K562 (cell line): Measurements from ENCODE around the gene OR2B2. TPM values are rescaled to one million over a fixed set of nuclear protein-coding genes. Genes with fewer than 3 reads are reported as not detected.
A peak's percentile ranks its signal among the peaks of the same experiment; 100 is the strongest.

ENCODE experiments used
- ATF2 ChIP-seq: sonication (generic); formaldehyde crosslinking; IDR thresholded peaks from 2 replicates; pipeline ENCODE4 v1.8.1; 2022; ENCODE audit warnings: missing genetic modification reagents
- ATF7 ChIP-seq: fragments of 450-650 bp; IDR thresholded peaks from 2 replicates; pipeline ENCODE4 v1.7.1; 2014; ENCODE audit warnings: mild to moderate bottlenecking, moderate library complexity
- BRCA1 ChIP-seq, 2 experiments: fragments of 450-650 bp in 1 of 2; sonication (generic) in 1 of 2; formaldehyde crosslinking in 1 of 2; IDR thresholded peaks; 2 replicates each; pipeline versions ENCODE4 v1.5.0 to v1.6.1; 2017 to 2020; ENCODE audit warnings: mild to moderate bottlenecking in 1 of 2, missing genetic modification reagents in 1 of 2
- CAMTA2 ChIP-seq: fragments of 250-450 bp; sonication (Bioruptor Pico); conservative IDR thresholded peaks from 2 replicates; pipeline ENCODE4 v1.5.1; 2022
- CEBPB ChIP-seq: fragments of 450-650 bp; IDR thresholded peaks from 2 replicates; pipeline ENCODE4 v1.6.1; 2016; ENCODE audit warnings: missing genetic modification characterization, missing compliant biosample characterization
- E2F4 ChIP-seq: sonication (generic); formaldehyde crosslinking; IDR thresholded peaks from 2 replicates; pipeline ENCODE4 v1.8.0; 2022; ENCODE audit warnings: mild to moderate bottlenecking, low read depth, missing genetic modification reagents
- FOXJ3 ChIP-seq: sonication (generic); formaldehyde crosslinking; IDR thresholded peaks from 2 replicates; pipeline ENCODE4 v1.4.0; 2020; ENCODE audit warnings: mild to moderate bottlenecking, missing genetic modification reagents
- HDAC6 ChIP-seq: IDR thresholded peaks from 2 replicates; pipeline ENCODE4 v1.6.1; 2012; ENCODE audit warnings: low read depth, mild to moderate bottlenecking, control low read depth, inconsistent platforms, low read length, moderate library complexity
- HNRNPLL ChIP-seq: fragments of 200-400 bp; formaldehyde crosslinking; IDR thresholded peaks from 2 replicates; pipeline ENCODE4 v1.6.1; 2017; ENCODE audit warnings: low read length, low read depth, mild to moderate bottlenecking; ENCODE audit not compliant: poor library complexity, severe bottlenecking
- ILK ChIP-seq: fragments of 450-650 bp; IDR thresholded peaks from 2 replicates; pipeline ENCODE4 v1.6.1; 2016; ENCODE audit warnings: missing genetic modification characterization, low read depth, mild to moderate bottlenecking, missing compliant biosample characterization, moderate library complexity, borderline replicate concordance
- NR2C1 ChIP-seq, 2 experiments: fragments of 450-650 bp; IDR thresholded peaks; 2 replicates each; pipeline ENCODE4 v1.6.1; 2017; ENCODE audit warnings: mild to moderate bottlenecking in 2 of 2, antibody characterized with exemption in 1 of 2, inconsistent platforms in 1 of 2, missing compliant biosample characterization in 1 of 2, missing genetic modification characterization in 1 of 2
- PTRF ChIP-seq: fragments of 450-650 bp; IDR thresholded peaks from 2 replicates; pipeline ENCODE4 v1.6.1; 2016; ENCODE audit warnings: mild to moderate bottlenecking, missing genetic modification characterization, missing compliant biosample characterization
- RAD51 ChIP-seq: fragments of 450-650 bp; IDR thresholded peaks from 2 replicates; pipeline ENCODE4 v1.7.1; 2016; ENCODE audit warnings: low read depth, mild to moderate bottlenecking, borderline replicate concordance
- RBM15 ChIP-seq: fragments of 200-400 bp; formaldehyde crosslinking; IDR thresholded peaks from 2 replicates; pipeline ENCODE4 v1.6.1; 2018; ENCODE audit warnings: mild to moderate bottlenecking, low read length, moderate library complexity; ENCODE audit not compliant: insufficient read depth
- RUNX1 ChIP-seq: sonication (generic); IDR thresholded peaks from 2 replicates; pipeline ENCODE4 v1.6.1; 2016; ENCODE audit warnings: antibody characterized with exemption, low read depth
- SIN3B ChIP-seq: fragments of 450-650 bp; IDR thresholded peaks from 2 replicates; pipeline ENCODE4 v1.6.1; 2017; ENCODE audit warnings: low read depth, mild to moderate bottlenecking, moderate library complexity
- TAF1 ChIP-seq: IDR thresholded peaks from 2 replicates; pipeline ENCODE4 v1.6.1; 2011; ENCODE audit warnings: mild to moderate bottlenecking, low read length, moderate library complexity; ENCODE audit not compliant: insufficient read depth, control insufficient read depth, severe bottlenecking; ENCODE audit errors: extremely low read depth
- ZEB2 ChIP-seq: fragments of 450-650 bp; IDR thresholded peaks from 2 replicates; pipeline ENCODE4 v1.6.1; 2016
- ZNF239 ChIP-seq: fragments of 250-450 bp; sonication (Bioruptor Pico); IDR thresholded peaks from 2 replicates; pipeline ENCODE4 v1.4.0; 2020; ENCODE audit warnings: mild to moderate bottlenecking
- ZZZ3 ChIP-seq: fragments of 450-650 bp; IDR thresholded peaks from 2 replicates; pipeline ENCODE4 v1.6.1; 2016; ENCODE audit warnings: antibody characterized with exemption, mild to moderate bottlenecking, moderate library complexity
- polyA plus RNA-seq, 8 experiments: library from polyadenylated mRNA; depleted of rRNA in 4 of 8; stranded (reverse) in 5 of 8; unstranded in 3 of 8; fragments of >200 nt; fragmentation: Nextera tagmentation in 2 of 8; fragmentation: Illumina TruSeq in 1 of 8; extraction: Ambion mirVana in 2 of 8; extraction: Trizol in 1 of 8; gene quantifications; 2 replicates each; pipeline versions ENCODE4 v1.2.1 to v1.2.3, GENCODE V29; 2011 to 2014; ENCODE audit warnings: inconsistent platforms in 1 of 8, missing spikeins in 1 of 8
- total RNA-seq, 7 experiments: library from RNA; depleted of rRNA in 6 of 7; stranded (reverse); fragments of >200 nt in 6 of 7; fragmentation: Illumina TruSeq in 2 of 7; extraction: Trizol in 2 of 7; gene quantifications; 2 replicates each; pipeline versions ENCODE4 v1.2.1 to v1.2.3, GENCODE V29; 2011 to 2021; ENCODE audit warnings: low replicate concordance in 1 of 7
- TF ChIP-seq, protein P1 (sequence below): fragments of 450-650 bp; formaldehyde crosslinking; IDR thresholded peaks from 2 replicates; pipeline ENCODE4 v1.4.0; 2020; ENCODE audit warnings: mild to moderate bottlenecking
- TF ChIP-seq, protein P2 (sequence below): fragments of 250-450 bp; sonication (Bioruptor Pico); IDR thresholded peaks from 2 replicates; pipeline ENCODE4 v1.4.0; 2020; ENCODE audit warnings: mild to moderate bottlenecking, moderate library complexity
- TF ChIP-seq, protein P3 (sequence below): fragments of 250-450 bp; sonication (Bioruptor Pico); IDR thresholded peaks from 2 replicates; pipeline ENCODE4 v1.8.0; 2022; ENCODE audit warnings: moderate library complexity, mild to moderate bottlenecking, inconsistent platforms

The OR2B2 gene
- total and polyA plus RNA-seq, 9 of the 15 experiments (the other 6 are each of a cell fraction or from before 2014, with no cell fraction given), result 0.24 TPM; not detected in 8

GRCh38 chr6:27892649-27893058 lies 19.5 kb downstream of the OR2B2 start (continued):
- TF ChIP-seq ATF2 (CRISPR knock-in tag) (no peak), RAD51 (no peak), RUNX1 (peak; percentile 91; the same call in 1 of the 2 replicates), ZZZ3 (no peak), E2F4 (CRISPR knock-in tag) (no peak), ILK (no peak), ATF7 (no peak), HDAC6 (no peak), NR2C1 (IDR thresholded peaks at IDR 0.05) (no peak), NR2C1 (tag; IDR thresholded peaks at IDR 0.05) (no peak), HNRNPLL (no peak), RBM15 (peak; percentile 95; the same call in 1 of the 2 replicates), ZNF239 (CRISPR knock-in tag) (no peak), CAMTA2 (CRISPR knock-in tag) (no peak), FOXJ3 (no peak), SIN3B (peak; percentile 79; the same call in 1 of the 2 replicates), BRCA1 (IDR thresholded peaks at IDR 0.05) (no peak), BRCA1 (CRISPR knock-in tag; IDR thresholded peaks at IDR 0.05) (peak; percentile 97), CEBPB (tag) (no peak), PTRF (tag) (no peak), ZEB2 (no peak), TAF1 (no peak)
- TF ChIP-seq, protein P1, sequence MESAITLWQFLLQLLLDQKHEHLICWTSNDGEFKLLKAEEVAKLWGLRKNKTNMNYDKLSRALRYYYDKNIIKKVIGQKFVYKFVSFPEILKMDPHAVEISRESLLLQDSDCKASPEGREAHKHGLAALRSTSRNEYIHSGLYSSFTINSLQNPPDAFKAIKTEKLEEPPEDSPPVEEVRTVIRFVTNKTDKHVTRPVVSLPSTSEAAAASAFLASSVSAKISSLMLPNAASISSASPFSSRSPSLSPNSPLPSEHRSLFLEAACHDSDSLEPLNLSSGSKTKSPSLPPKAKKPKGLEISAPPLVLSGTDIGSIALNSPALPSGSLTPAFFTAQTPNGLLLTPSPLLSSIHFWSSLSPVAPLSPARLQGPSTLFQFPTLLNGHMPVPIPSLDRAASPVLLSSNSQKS, result no peak
- TF ChIP-seq, protein P2, sequence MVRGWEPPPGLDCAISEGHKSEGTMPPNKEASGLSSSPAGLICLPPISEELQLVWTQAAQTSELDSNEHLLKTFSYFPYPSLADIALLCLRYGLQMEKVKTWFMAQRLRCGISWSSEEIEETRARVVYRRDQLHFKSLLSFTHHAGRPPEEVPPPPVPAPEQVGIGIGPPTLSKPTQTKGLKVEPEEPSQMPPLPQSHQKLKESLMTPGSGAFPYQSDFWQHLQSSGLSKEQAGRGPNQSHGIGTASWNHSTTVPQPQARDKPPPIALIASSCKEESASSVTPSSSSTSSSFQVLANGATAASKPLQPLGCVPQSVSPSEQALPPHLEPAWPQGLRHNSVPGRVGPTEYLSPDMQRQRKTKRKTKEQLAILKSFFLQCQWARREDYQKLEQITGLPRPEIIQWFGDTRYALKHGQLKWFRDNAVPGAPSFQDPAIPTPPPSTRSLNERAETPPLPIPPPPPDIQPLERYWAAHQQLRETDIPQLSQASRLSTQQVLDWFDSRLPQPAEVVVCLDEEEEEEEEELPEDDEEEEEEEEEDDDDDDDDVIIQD (CRISPR knock-in tag), result no peak
- TF ChIP-seq, protein P3, sequence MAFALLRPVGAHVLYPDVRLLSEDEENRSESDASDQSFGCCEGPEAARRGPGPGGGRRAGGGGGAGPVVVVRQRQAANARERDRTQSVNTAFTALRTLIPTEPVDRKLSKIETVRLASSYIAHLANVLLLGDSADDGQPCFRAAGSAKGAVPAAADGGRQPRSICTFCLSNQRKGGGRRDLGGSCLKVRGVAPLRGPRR (CRISPR knock-in tag), result no peak
